GM21381 (cell line): ENCODE results near the gene NMUR2.
A peak's percentile ranks its signal among the peaks of the same experiment; 100 is the strongest.

Source experiments
- ATAC-seq: cut with Tn5 transposase; IDR thresholded peaks from one replicate; pipeline ENCODE4 v1.9.1; 2021; ENCODE audit warnings: mild to moderate bottlenecking, moderate library complexity; ENCODE audit not compliant: unreplicated experiment

NMUR2 gene, protein sequence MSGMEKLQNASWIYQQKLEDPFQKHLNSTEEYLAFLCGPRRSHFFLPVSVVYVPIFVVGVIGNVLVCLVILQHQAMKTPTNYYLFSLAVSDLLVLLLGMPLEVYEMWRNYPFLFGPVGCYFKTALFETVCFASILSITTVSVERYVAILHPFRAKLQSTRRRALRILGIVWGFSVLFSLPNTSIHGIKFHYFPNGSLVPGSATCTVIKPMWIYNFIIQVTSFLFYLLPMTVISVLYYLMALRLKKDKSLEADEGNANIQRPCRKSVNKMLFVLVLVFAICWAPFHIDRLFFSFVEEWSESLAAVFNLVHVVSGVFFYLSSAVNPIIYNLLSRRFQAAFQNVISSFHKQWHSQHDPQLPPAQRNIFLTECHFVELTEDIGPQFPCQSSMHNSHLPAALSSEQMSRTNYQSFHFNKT

DNA sequence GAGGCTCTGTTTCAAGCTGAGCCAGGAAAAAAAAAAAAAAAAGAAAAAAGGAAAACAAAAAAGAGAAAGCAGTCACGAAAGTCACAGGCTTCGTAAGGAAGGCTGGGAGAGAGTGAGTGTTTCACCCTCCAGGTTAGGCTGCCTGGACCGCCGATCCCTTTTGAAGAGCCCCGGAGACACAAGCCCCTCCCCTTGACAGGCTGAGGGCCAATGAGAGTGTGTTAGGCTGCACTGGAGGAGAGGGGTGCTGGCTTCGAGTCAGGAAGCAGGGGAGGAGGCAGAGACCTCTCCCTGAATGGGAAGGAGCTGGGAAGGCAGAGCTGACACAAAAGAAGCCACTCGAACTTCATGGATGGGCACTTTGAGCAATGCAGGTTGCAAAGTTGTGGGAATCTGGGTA is at the start of gene NMUR2:
Gene NMUR2, minus strand, starts transcription at position 135 of the 400 bp plus-strand sequence. CDS start 166 bp downstream, outside the sequence.
- ATAC-seq: no peak

DNA sequence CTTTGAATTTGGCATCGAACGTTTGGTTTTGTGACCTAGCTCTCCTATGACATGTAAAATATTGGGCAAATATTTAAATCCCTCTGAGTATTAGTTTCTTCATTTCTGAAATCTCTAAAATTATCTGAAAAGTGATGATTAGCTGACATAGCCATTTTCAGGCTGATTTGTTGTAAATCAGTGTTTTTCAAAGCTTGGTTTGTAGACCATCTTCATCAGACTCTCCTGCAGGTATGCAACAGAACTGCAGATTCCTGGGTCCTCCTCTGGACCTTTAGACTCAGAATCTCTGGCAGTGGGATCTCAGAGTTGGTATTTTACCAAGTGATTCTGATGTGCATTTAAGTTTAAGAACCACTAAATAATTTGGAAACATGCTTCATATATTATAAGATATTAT is 38.9 kb upstream of the NMUR2 start:
- ATAC-seq: no peak

DNA sequence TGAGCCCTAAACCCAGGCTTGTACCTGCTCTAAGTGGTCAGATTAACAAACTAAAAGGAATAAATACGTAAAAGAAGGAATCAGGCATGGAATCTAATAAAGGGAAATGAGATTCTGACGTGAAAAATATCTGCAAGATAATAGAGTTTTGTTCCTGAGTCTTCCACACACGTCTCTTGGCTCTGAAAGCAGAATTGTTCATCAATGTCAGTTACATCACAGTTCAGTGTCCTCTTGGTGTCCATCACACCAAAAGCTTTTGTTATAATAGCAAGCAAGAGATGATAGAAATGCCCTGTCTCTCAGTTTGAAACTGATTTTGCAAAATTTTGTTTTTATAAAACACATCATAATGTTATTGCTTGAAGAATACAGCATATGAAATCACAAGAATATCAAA is 34.7 kb upstream of the NMUR2 start:
- ATAC-seq: no peak

DNA sequence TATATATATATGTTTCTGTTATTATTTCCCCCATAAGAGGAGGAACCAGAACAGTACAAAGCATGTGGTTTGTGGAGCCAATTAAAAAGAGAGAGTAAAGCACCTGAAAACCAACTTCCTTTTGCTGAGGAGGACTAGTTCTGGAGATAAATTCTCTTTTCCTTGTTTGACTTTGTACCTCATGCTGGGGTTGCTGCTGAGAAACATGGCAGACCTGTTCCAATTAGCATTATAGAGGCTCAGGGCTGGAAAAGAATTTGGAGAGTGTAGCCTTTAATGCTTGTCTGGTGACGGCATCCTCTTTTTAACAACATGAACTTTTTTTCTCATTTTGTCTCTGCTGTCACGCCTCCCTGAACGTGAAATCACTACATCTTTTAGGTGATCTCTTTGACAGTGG is 32.8 kb upstream of the NMUR2 start:
- ATAC-seq: no peak

DNA sequence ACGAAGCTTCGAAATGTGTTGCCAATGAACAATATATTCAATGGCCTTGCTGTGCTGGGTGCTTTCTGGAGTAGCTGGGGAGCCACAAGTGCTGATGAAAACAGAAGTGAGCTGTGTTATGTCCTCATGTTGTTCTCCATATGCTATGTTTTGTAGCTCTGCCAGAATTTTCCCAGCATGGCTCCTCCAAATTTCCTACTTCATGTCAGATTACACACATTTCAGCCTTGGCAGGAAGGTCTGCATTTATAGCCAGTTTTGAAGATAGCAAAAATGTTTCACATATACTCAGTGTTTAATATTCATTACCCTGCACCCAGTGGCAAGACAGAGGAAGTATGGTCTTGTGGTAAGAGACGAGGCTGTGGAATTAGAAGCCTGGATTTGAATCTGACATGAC is 22.6 kb upstream of the NMUR2 start:
- ATAC-seq: no peak

DNA sequence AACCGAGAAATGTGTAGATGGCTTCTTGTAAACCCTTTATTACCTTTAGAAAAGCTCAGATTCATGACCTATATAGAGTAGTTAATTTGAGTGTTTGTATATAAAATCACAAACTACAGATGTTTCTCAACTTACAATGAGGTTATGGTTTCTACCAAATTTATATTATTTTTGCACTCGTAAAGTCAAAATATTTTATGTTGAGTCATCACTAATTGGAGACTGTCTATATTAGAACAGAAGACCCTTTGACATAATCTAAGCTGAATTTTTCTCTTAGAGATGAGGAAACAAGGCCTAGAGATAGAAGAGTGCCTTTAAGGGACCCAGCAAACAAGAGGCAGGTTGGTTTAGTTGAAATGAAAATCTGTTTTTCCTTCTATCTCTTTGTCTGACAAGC is 20.0 kb upstream of the NMUR2 start:
- ATAC-seq: no peak

DNA sequence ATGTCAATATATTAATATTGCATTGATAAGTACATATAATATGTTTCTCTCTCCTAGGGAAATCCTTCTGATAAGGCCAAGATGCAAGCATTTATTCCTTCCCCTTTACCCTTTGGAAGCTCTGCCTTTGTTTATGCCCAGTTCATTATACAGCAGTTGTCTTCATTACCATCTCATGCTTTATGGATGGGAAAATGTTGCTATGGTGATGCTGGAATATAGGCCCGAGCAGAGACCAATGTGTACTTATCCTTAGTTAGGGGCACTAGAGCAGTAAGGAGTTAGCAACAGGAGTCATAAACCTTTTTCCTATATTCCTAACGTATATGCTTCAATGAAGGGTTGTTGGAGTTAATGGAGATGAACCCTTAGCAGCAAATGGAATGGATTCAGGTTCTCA is 19.4 kb upstream of the NMUR2 start:
- ATAC-seq: no peak

DNA sequence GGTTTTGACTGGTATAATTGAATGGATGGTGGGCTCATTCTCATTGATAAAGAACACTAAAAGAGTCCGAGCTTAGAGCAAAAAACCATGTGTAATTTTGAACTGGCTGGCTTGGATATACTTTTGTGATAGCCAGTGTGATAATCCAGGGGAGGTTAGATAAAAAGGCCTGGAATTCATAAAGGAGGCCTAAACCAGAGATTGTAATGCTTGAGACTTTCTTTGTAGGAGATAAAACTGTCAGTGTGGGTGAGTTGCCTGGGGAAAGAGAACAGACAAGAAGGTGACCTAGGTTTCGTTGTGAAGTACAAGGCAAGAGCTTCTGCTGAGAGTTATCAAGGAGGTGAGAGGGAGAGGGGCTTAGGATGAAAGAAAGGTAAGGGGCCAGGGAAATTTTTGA is 17.0 kb upstream of the NMUR2 start:
- ATAC-seq: no peak

DNA sequence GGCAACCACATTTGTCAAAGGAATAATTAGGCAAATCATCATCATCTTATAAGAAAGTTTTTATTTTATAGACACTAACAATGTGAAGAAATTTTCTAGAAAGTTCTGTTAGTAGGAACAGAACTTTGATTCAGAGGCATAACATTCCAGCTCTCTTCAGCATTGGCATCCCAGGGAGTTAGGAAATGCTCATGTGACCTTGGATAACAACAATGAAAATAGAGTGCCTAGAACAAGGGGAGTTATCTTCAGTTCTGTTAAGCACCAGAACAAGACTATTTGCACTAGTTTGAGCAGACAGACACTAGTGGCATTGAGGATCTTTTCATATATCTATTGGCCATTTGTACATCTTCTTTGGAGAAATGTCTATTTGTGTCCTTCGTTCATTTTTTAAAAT is 7.0 kb upstream of the NMUR2 start:
- ATAC-seq: no peak

DNA sequence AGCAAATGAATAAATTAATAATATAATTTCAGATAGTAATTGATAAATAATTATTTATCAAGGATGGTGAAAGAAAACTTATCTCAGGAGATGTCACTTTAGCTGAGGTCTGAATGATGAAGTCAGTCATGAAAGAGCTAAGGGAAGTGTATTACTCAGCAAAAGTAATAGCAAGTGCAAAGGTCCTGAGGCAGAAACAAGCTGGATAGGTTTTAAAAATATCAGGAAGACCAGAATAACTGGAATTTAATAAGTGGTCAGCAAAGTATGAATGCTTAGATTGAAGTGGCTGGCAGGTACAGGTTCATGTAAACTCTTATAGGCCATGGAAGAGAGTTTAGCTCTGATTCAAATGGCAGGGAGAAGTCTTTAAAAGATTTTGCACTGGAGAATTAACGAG is 1.0 kb upstream of the NMUR2 start:
- ATAC-seq: no peak

DNA sequence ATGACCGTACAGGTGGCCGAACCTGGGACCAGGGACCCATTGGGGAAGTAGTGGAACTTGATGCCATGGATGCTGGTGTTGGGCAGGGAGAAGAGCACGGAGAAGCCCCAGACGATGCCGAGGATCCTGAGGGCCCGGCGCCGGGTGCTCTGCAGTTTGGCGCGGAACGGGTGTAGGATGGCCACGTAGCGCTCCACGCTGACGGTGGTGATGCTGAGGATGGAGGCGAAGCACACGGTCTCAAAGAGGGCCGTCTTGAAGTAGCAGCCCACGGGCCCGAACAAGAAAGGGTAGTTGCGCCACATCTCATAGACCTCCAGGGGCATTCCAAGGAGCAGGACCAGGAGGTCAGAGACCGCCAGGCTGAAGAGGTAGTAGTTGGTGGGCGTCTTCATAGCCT is 585 bp downstream of the NMUR2 start:
- ATAC-seq: no peak

DNA sequence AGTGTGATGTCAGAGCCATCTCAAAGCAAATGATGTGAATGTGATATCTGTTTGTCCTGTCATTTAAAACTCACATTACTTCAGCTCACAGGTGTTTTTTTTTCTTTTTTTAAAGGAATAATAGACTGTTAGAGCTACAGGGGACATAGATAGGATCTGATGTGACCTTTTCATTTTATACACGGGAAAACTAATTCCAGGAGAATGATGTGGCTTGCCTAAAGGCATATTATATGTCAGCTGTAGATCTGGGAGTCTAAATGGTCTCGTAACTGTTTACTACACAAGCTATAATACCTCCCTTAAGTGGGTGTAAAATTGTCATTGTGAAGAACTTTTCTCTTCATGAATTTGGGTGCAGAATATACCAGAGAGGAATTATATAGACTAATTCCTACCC is 2.0 kb downstream of the NMUR2 start:
- no peak for ATAC-seq

DNA sequence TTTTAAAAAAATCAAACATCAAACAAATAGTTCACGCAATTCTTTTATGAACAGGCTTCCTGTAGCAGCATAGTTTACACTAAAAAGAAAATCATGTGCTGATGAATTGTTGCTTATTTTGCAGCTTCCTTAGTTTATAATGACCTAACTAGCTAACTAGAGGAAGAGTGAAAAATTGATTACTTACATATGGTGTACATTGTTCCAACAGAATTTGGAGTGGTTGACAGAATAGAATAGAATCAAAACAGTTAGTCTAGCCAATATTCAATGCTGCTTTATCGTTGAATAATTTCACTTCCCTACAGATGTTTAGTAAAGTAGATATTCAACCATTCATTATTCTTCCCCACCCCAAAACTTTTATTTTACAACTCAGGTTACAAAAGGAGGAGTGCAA is 4.2 kb downstream of the NMUR2 start:
- no peak for ATAC-seq

DNA sequence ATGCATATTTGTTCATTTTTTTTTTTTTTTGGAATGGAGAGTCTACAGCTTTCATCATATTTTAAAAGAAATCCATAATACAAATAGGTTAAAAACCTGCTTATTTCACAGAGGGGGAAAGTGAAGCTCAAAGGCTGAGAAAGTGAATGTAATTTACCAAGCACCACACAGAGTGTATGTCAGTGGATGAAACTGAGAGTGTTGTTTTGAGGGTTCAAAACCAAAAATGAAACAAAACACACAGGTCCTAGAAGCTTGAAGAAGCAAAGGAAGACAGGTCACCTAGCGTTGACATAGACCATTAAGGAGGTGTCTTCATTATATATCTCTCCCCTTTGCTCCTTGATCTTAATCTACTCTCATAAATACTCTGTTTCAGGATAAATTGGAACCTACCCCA is 7.5 kb downstream of the NMUR2 start:
- ATAC-seq: peak; percentile 83

DNA sequence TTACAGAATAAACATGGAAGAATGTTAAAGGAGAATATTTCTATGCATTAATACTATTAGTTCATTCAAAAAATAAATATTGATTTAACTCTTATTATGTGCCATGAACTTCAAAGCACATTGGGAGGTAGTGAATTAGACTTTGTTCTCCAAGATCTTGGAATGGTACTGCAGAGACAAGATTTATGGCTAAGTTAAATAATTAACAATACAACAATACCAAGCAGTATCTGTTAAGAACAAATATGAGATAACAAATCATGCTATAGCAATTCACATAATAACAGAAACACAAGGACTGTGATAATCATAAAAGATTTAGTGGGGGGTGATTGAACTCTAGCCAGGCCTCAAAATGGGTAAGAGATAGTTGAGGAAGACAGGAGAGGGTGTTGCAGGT is 11.6 kb downstream of the NMUR2 start:
- no peak for ATAC-seq

DNA sequence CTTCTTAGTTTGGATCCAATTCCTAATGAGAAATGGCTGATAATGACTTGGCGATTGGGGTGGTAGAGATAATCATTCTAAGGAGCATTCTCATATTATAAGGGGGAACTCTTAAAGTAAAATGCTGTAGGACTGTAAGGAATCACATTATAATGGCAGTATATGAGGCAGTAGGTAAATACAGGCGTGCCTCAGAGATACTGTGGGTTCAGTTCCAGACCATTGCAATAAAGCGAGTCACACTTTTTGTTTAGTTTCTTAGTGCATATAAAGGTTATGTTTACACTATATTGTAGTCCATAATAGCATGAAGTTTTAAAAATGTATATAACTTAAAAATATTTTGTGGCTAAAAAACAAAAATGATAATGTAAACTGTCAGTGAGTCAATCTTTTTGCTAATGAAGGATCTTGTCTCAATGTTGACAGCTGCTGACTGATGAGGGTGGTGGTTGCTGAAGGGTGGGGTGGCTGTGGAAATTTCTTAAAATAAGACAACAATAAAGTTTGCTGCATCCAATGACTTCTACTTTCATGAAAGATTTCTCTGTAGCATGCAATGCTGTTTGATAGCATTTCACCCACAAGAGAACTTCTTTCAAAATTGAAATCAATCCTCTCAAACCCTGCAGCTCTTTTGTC is 15.8 kb downstream of the NMUR2 start:
- no peak for ATAC-seq

DNA sequence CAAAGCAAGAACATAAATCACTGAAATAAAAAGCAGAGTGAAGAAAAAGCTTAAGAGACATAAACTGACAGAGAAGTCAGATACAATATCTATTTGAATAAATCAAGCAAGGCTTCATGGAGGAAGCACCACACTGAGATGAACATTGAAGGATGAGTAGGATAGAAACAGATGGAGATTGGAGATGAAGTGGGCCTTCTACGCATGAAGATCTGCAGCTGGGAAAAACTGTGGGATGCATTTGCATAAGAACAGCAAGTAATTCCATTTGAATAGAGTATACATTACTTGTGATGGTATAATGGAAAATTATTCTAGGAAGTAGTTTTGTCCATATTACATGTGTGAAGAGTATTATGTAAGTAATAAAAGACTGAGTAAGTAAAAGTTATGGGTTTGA is 16.5 kb downstream of the NMUR2 start:
- ATAC-seq: no peak

DNA sequence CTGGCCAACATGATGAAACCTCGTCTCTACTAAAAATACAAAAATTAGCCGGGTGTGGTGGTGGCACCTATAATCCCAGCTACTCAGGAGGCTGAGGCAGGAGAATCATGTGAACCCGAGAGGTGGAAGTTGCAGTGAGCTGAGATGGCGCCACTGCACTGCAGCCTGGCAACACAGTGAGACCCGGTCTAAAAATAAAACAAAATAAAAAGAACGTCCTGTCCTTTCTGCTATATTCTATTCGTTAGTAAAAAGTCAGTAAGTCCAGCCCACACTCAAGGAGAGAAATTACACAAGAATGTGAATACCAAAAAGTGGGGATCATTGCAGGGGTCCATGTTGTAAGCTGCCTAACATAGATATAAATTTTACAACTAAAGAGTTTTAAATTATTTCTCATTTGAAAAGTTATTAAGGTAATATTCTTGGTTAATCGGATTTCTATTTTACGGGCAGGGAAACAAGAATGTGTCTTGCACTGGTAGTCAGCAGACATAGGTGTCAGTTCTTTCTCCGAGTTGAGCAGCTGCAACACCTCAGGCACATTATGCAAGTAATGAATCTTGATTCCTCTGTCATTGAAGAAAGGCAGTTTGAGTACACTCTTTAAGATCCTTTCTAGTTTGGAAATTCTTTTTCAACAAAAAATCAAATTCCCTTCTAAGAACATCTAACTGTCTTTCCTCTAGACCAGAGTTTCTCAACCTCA is 24.5 kb downstream of the NMUR2 start:
- no peak for ATAC-seq

DNA sequence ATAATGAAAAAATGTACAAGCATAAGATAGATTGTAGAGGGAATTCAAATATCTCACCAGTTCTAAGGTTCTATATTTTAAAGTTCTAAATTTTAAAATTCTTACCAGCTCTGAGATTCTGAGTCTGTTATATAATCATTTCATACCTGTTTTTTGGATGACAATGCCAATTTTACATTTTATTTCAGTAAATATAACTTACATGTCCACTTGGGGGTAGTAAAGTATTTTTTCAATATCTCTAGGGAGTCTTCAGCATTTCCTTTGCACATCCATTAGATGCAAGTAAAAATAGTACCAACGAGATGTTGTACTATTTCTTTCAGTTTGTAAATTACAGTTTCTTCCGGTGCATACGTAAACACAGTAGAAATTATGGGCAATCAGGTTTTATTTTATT is 25.7 kb downstream of the NMUR2 start:
- no peak for ATAC-seq

DNA sequence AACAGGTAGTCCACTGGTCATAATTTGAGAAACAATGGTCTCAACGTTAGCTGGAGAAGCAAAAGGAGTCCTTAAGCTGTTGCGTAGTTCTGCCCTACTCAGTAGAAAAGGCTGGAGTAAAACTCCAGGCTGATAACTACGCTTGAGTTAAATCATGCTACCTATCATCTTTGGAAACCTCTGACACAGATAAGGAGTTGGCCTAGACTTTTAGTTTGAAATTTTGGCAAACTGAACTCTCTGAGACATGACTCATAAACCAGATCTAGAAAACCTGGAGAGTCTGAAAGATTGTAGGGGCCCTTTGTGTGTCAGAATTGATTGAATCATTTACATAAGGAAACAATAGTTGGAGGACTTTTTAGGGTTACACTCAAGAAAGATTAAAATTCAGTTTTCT is 26.3 kb downstream of the NMUR2 start:
- no peak for ATAC-seq

DNA sequence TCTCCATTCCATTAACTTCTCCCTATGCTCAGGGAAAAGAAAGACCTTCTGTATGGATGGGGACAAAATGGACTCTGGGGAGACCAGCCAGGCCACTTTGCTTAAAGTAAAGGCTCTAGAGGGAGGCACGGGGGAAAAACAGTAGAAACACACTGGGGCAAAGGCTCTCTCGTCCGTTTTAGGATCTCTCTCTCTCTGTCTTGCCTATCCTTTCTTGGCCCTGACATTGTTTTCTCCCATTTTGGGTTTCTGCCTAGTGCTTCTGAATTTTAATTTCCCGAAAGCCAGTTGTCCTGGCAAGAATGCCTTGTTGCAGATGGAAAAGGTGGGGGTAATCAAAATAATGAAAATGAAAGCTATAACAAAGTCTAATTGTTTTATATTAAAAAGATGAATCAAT is 28.2 kb downstream of the NMUR2 start:
- ATAC-seq: no peak

DNA sequence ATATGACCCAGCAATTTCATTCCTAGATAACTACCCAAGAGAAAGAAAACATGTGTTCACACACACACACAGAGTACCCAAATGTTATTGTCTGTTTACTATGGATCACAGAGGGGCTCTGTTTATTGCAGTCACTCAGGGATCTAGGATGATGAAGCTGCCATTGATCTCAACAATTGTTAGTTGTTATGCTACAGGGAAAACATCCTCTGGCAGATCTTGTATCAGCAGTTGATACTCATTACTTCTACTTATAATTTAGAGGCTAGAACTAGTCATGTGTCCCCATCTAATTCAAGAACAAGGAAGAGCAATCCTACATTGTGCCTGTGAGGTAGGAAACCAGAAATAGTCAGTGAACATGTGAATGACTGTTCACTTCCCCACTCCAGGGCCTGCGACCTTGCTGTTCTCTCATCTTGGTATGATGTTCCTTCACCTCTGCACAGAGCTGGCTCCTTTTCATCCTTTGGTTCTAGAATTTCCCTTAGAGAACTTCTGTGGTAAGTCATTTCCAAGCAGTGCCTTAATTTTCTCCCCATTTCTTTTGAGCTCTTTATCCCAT is 30.3 kb downstream of the NMUR2 start:
- no peak for ATAC-seq
